Lower lobe of right lung (tissue), 2 donors: Measurements from ENCODE around the gene HRH1. TPM values are rescaled to one million over a fixed set of nuclear protein-coding genes. Genes with fewer than 3 reads are reported as not detected.
"Not testable (repeated sequence)": the region's sequence is repeated elsewhere in the genome, so short reads cannot be mapped to it uniquely, and the experiment has no call there.

Source experiments
- ATAC-seq, 2 donors: fragments of 200-7000 bp; cut with Tn5 transposase; one replicate each; pipeline ENCODE4 v1.9.1; 2020 to 2022; ENCODE audit warnings: mild to moderate bottlenecking in 2 of 2, moderate library complexity in 2 of 2
- DNase-seq: peaks from one replicate; pipeline ENCODE4 v3.0.0-alpha.2; 2020
- H3K27ac ChIP-seq: fragments of 200-600 bp; one replicate; pipeline ENCODE4 v1.8.0; 2022
- H3K27me3 ChIP-seq: fragments of 200-600 bp; one replicate; pipeline ENCODE4 v1.8.0; 2022; ENCODE audit warnings: low read depth
- H3K36me3 ChIP-seq: fragments of 200-600 bp; one replicate; pipeline ENCODE4 v1.8.0; 2022; ENCODE audit warnings: mild to moderate bottlenecking
- H3K4me1 ChIP-seq: fragments of 200-600 bp; one replicate; pipeline ENCODE4 v1.8.0; 2022
- H3K4me3 ChIP-seq: fragments of 200-600 bp; one replicate; pipeline ENCODE4 v1.8.0; 2022; ENCODE audit warnings: mild to moderate bottlenecking
- H3K9me3 ChIP-seq: fragments of 200-600 bp; one replicate; pipeline ENCODE4 v1.8.0; 2022
- intact Hi-C: fragments of 100-400 bp; cut with DNase I; formaldehyde crosslinking; loops from one replicate; pipeline ENCODE4 v1.11.0; 2022
- total RNA-seq: library from RNA; stranded (reverse); fragmentation: NEBNext Ultra II Directional; extraction: Animal tissue kit (Norgen Biotek cat#: 25700); gene quantifications from one replicate; pipeline ENCODE4 v1.2.1, GENCODE V29; 2021
- TF ChIP-seq, protein P1 (sequence below): fragments of 200-600 bp; IDR thresholded peaks from one replicate; pipeline ENCODE4 v1.8.0; 2022; ENCODE audit warnings: antibody characterized with exemption, mild to moderate bottlenecking
- donor health status: DM: no; HTN: yes; CAD: no; lungs with severe emphysema.

The HRH1 gene
- total RNA-seq, 1 donor from 2014 or later, result 6.4 TPM

DNA sequence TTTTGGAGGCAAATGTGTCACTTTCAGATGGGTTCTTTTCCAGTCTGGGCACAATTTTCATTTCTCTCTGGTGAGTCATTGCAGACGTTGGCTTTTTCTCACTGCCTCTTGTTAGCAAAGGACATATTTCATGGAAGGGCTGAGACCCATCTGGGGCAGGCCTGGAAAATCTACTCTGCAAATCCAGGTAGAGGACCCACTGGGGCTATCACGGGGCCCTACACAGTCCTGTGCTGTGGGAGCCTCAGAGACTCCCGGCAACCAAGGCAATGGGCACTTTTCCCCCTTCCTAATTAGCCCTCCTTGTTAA, 58.0 kb downstream of the HRH1 start:
- no peaks in the 10 kb centered on the region for H3K9me3 ChIP-seq
- intact Hi-C loops, result no loop called here
- H3K27me3 ChIP-seq, result no peaks in the 10 kb centered on the region
- no peak overlapping the region for H3K4me3 ChIP-seq
- DNase-seq, result no peak
- H3K4me1 ChIP-seq, result peaks cover 16% of the 10 kb centered on the region
- no peak overlapping the region for H3K27ac ChIP-seq
- peaks cover 5% of the 10 kb centered on the region for H3K36me3 ChIP-seq
- ATAC-seq, result no peak
- TF ChIP-seq, protein P1, sequence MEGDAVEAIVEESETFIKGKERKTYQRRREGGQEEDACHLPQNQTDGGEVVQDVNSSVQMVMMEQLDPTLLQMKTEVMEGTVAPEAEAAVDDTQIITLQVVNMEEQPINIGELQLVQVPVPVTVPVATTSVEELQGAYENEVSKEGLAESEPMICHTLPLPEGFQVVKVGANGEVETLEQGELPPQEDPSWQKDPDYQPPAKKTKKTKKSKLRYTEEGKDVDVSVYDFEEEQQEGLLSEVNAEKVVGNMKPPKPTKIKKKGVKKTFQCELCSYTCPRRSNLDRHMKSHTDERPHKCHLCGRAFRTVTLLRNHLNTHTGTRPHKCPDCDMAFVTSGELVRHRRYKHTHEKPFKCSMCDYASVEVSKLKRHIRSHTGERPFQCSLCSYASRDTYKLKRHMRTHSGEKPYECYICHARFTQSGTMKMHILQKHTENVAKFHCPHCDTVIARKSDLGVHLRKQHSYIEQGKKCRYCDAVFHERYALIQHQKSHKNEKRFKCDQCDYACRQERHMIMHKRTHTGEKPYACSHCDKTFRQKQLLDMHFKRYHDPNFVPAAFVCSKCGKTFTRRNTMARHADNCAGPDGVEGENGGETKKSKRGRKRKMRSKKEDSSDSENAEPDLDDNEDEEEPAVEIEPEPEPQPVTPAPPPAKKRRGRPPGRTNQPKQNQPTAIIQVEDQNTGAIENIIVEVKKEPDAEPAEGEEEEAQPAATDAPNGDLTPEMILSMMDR, result no peak

DNA sequence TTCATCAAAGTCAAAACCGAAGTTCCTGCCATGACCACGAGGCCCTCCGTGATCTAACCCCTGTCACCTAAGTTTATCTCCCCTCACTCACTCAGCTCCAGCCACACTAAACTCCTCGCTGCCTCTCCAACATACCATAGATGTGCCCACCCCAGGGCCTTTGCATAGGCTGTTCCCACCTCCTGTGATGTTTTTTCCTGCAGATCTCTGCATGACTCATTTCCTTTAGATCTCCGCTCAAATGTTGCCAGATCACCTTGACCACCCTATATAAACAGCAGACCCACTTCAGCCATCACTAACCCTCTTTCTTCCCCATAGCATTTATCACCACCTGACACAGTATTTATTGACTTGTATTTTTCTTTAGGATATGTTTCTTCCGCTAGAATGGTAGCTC, 58.5 kb downstream of the HRH1 start:
- Histone ChIP-seq H3K27ac (no peak overlapping the region), H3K27me3 (no peaks in the 10 kb centered on the region), H3K36me3 (peaks cover 5% of the 10 kb centered on the region), H3K9me3 (no peaks in the 10 kb centered on the region), H3K4me3 (no peak overlapping the region), H3K4me1 (peaks cover 17% of the 10 kb centered on the region)
- ATAC-seq, result no peak
- TF ChIP-seq, protein P1, result no peak
- intact Hi-C loops, result no loop called here
- DNase-seq, result no peak

DNA sequence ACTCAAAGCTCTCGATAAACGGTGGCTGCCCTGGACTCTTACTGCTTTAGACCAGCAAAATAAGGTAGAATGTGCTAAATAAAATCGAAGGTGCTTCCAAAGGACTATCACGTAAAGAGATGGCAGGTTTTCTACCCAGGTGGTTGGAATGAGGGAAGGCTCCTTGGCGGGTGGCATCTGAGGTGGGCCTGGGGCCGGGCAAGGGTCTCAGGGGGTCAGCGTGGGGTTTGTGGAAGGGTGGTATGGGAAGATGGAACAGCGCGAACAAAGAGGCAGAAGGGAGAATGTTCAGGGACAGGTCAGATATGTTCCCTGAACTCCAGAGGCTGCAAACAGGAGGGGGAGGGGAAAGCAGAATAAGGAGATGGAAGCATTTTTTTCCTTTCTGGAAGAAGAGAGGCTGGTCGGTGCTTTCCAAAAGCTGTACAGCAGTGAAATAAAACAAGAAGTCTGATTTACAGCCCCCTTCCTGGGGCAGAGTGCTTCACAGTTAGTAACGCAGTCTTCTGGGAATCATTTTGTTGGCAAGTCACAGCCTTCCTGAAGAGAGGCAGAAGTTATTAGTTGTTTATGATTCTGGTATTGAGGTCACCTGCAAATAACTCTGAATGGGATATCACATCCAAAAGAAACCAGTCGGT, 59.6 kb downstream of the HRH1 start:
- no peaks in the 10 kb centered on the region for H3K27me3 ChIP-seq
- no peak overlapping the region for H3K4me3 ChIP-seq
- no peaks in the 10 kb centered on the region for H3K9me3 ChIP-seq
- peaks cover 14% of the 10 kb centered on the region for H3K4me1 ChIP-seq
- DNase-seq (no peak), ATAC-seq (no peak)
- peaks cover 5% of the 10 kb centered on the region for H3K36me3 ChIP-seq
- TF ChIP-seq, protein P1, result no peak
- no peak overlapping the region for H3K27ac ChIP-seq
- intact Hi-C loops, result no loop called here

DNA sequence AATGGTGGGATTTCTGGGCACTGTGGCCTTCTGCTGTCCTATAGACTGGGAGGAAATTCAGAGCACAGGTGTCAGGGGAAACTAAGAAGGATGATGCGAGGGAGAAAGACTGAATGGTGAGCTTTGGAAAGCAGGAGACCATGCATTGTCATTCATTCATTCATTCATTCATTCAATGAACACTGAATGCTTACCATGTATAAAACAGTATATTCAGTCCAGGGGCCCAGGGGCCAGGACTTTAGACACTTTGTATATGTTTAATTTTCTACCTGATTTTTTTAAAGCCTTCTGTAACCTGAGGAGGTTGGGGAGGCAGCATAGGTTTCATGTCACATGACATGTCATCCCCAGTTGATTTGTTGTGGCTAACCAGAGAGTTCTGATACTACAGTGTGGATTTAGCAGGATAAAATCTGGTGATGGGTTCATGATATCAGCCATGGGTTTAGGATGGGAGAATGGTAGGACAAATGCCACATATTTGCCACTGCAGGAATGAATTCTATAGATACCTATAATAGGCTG, 60.2 kb downstream of the HRH1 start:
- Histone ChIP-seq H3K27ac (no peak overlapping the region), H3K4me3 (no peak overlapping the region), H3K9me3 (no peaks in the 10 kb centered on the region), H3K27me3 (no peaks in the 10 kb centered on the region), H3K4me1 (peaks cover 14% of the 10 kb centered on the region), H3K36me3 (peaks cover under 1% of the 10 kb centered on the region)
- TF ChIP-seq, protein P1, result no peak
- DNase-seq (no peak), ATAC-seq (no peak)
- intact Hi-C loops, result no loop called here

DNA sequence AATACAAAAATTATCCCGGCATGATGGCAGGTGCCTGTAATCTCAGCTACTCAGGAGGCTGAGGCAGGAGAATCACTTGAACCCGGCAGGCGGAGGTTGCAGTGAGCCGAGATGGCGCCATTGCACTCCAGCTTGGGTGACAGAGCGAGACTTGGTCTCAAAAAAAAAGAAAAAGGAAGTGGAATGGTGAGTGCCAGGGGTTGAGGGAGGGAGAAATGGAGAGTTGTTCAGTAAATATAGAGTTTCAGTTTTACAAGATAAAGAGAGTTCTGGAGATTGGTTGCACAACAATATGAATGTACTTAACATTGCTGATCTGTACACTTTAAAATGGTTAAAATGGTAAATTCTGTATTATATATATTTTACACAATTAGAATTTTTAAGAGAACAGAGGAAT, 63.1 kb downstream of the HRH1 start:
- not testable (repeated sequence) for H3K27ac ChIP-seq
- ATAC-seq, result peak; percentile 41 to 64

DNA sequence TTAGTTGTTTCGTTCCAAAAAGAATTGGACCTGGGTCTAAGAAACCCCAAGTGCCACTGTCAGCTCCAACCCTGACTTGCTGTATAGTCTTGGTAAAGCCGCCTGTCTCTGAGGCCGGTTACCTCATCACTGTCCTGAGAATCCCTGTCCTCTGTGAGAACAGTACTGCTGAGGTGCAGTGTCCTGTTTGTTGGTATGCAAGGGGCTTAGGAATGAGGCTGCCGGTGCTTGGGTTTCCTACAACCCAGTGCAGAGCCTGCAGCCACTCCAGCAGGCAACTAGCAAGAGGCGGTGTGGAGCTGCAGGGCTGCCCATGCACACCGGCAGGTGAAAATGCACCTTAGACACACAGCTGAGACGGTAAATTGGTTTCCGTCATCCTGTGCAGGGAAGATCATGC, 65.9 kb downstream of the HRH1 start:
- ATAC-seq, result no peak
- no peak overlapping the region for H3K27ac ChIP-seq
- no peak for DNase-seq
- no peak overlapping the region for H3K4me3 ChIP-seq
- intact Hi-C loops, result no loop called here
- TF ChIP-seq, protein P1, result no peak
- peaks cover 25% of the 10 kb centered on the region for H3K4me1 ChIP-seq
- no peaks in the 10 kb centered on the region for H3K9me3 ChIP-seq
- H3K36me3 ChIP-seq, result no peaks in the 10 kb centered on the region
- no peaks in the 10 kb centered on the region for H3K27me3 ChIP-seq

More for the DNA sequence above, 63.1 kb downstream of the HRH1 start:
- H3K4me1 ChIP-seq, result peaks cover 10% of the 10 kb centered on the region
- H3K9me3 ChIP-seq, DNase-seq, intact Hi-C loops, H3K4me3 ChIP-seq, H3K36me3 ChIP-seq, H3K27me3 ChIP-seq: not testable (repeated sequence)
